ENCODE measurements around the gene SMURF2.
"Not testable (repeated sequence)": the region's sequence is repeated elsewhere in the genome, so short reads cannot be mapped to it uniquely, and the experiment has no call there.

SMURF2 gene

DNA sequence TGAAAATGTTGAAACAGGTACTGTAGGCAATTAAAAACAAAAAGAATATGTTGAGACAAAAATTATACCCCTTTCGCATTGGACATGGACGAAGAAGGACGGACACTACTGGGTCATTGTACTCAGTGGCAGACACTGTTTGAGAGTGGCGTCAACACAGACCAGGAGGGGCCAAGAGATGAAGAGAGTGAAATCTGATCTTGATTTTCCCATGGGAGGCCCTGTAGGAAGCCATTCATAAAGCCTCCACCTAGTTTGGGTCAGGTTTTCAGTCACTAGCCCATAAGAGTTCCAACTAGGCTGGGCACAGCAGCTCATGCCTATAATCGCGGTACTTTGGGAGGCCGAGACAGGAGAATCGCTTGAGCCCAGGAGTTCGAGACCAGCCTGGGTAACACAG is 23.6 kb upstream of the SMURF2 start:
- no peak overlapping the region for H3K4me3 ChIP-seq
- DNase-seq (ENCODE audit: low spot score), result no peak
- TF ChIP-seq, protein P1, sequence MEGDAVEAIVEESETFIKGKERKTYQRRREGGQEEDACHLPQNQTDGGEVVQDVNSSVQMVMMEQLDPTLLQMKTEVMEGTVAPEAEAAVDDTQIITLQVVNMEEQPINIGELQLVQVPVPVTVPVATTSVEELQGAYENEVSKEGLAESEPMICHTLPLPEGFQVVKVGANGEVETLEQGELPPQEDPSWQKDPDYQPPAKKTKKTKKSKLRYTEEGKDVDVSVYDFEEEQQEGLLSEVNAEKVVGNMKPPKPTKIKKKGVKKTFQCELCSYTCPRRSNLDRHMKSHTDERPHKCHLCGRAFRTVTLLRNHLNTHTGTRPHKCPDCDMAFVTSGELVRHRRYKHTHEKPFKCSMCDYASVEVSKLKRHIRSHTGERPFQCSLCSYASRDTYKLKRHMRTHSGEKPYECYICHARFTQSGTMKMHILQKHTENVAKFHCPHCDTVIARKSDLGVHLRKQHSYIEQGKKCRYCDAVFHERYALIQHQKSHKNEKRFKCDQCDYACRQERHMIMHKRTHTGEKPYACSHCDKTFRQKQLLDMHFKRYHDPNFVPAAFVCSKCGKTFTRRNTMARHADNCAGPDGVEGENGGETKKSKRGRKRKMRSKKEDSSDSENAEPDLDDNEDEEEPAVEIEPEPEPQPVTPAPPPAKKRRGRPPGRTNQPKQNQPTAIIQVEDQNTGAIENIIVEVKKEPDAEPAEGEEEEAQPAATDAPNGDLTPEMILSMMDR (IDR thresholded peaks at IDR 0.05), result no peak
- H3K27ac ChIP-seq, result no peak overlapping the region

DNA sequence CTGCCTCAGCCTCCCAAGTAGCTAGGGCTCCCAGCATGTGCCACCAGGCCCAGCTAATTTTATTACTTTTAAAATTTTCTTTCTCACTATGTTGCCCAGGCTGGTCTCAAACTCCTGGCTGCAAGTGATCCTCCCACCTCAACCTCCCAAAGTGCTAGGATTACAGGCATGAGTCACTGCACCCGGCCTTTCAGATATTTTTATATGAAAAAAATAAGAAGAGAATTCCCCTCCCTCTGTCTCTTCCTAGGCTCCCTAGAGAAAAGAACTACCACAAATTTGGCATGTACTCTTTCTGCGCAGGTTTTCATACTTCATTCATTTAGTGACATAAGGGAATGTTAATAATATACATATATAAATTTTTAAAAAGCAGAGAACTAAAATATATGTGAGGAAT is 21.7 kb upstream of the SMURF2 start:
- TF ChIP-seq, protein P1 (IDR thresholded peaks at IDR 0.05), result no peak
- Histone ChIP-seq H3K27ac (no peak overlapping the region), H3K4me3 (no peak overlapping the region)
- DNase-seq (ENCODE audit: low spot score), result no peak

DNA sequence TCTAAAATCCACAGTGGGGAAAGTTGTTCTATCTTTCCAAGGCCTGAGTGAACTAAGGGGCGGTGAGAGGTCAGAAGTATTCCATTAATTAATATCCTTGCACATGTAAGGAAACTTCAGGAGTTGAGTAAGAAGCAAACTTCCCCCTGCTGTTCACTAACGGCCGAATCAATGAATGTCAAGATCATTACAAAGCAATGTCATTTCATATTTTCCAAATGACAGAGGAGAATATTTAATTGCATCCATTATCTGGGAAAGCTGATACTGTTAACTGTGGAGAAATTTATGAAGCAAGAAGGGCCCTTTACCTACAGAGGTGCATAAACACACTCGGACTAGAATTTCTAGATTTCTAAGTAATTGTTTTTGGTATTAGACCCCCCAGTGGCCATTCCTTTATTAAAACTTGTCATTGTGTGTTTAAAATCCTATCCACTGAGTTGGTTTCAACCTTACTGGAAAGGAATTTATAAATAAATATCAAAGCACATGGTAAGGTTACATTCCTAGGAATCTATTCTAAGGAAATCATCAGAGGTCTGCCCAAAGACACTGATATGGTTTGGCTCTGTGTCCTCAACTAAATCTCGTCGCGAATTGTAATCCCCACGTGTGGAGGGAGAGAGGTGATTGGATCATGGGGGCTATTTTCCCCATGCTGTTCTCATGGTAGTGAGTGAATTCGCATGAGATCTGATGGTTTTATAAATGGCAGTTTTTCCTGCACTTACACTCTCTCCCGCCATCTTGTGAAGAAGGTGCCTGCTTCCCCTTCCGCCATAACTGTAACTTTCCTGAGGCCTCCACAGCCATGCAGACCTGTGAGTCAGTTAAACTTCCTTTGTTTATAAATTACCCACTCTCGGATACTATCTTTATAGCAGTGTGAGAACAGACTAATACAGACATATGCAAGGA is 20.4 kb upstream of the SMURF2 start:
- DNase-seq (ENCODE audit: low spot score), result no peak
- H3K27ac ChIP-seq, result no peak overlapping the region
- no peak overlapping the region for H3K4me3 ChIP-seq
- TF ChIP-seq, protein P1 (IDR thresholded peaks at IDR 0.05), result no peak

DNA sequence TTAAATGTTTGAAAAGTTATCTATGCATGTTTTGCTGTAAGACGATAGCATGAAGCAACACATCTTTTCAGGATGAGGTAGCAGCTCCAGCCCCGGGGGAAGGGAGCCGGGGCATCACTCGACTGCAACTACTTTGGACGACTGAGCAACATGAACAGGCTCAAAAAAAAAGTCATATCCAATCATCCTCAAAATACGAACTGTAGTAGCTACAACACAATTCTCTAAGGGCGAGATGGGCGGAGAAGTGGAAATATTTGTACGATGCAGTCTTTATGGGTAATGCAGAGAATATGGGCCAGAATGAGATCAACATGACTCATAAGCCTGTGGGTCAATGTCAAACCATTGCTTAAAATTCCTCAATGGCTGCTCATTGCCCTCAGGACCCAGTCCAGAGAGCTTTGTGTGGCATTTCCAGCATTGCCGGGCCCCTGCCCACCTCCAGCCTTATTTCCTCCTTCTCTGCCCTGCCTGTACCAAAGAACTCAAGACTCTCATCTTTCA is 17.7 kb upstream of the SMURF2 start:
- Histone ChIP-seq H3K4me3 (no peak overlapping the region), H3K27ac (no peak overlapping the region)
- TF ChIP-seq, protein P1 (IDR thresholded peaks at IDR 0.05), result no peak
- DNase-seq (ENCODE audit: low spot score), result no peak

DNA sequence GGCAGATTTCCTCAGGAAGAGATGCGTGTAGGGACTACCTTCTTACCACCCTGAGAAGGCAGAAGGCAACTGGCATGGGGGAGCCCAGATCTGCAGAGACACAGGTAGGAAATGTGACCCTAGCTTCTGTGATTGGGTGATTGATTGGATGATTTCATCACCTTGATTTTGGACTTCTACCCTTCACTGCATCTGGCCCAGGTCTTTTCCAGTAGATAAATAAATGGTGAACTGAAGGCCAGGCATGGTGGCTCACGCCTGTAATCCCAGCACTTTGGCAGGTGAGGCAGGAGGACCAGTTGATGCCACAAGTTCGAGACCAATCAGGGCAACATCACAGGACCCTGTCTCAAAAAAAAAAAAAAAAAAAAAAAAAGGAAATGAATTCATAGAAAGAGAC is 14.7 kb upstream of the SMURF2 start:
- no peak for DNase-seq (ENCODE audit: low spot score)
- TF ChIP-seq, protein P1 (IDR thresholded peaks at IDR 0.05), result no peak
- no peak overlapping the region for H3K4me3 ChIP-seq
- no peak overlapping the region for H3K27ac ChIP-seq

DNA sequence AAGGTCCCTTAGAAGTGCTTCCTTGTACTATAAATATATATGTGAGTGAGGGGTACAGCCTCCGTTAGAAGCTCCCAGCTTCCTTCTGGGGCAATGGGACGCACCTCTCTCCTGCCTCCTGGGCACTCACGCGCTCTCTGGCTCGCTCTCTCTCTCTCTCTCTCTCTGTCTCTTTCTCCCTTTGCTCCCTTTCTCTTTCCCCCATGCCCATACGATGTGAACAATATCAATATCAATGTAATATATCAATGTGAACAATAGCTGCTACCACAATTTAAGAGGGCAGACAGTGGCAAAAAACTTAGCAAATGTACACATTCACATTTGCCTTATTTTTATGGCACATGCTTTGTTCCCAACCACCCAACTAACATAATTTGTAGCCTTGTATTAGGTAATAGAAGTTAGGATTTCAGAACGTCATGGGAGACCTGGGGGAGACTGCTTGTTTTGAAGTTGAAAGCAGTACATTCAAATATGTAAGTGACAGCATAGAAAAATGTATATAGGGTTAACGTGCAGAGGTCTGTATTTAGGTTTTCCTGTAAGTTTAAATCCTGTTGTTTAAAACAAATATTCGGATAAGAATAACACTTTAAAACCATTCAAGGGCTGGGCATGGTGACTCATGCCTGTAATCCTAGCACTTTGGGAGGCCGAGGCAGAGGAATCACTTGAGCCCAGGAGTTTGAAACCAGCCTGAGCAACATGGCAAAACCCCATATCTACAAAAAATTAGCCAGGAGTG is 8.9 kb upstream of the SMURF2 start:
- DNase-seq (ENCODE audit: low spot score); H3K4me3 ChIP-seq; H3K27ac ChIP-seq: not testable (repeated sequence)

DNA sequence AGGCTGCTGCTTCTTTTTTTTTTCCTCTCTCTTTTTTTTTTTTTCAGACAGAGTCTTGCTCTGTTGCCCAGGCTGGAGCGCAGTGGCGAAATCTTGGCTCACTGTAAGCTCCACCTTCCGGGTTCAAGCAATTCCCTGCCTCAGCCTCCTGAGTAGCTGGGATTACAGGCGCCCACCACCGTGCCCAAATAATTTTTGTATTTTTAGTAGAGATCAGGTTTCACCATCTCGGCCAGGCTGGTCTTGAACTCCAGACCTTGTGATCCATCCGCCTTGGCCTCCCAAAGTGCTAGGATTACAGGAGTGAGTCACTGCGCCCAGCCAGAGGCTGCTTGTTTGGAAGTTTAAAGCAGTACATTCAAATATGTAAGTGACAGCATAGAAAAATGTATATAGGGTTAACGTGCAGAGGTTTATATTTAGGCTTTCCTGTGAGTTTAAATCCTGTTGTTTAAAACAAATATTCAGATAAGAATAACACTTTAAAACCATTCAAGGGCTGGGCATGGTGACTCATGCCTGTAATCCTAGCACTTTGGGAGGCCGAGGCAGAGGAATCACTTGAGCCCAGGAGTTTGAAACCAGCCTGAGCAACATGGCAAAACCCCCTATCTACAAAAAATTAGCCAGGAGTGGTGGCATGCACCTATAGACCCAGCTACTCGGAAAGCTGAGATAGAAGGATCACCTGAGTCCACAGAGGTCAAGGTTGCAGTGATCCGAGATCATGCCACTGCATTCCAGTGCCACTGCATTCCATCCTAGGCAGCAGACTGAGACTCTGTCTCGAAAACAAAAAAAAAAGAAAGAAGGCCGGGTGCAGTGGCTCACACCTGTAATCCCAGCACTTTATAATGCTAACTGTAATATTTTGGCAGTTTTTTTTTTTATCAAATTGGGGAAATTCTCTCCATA is 6.0 kb upstream of the SMURF2 start:
- not testable (repeated sequence) for H3K4me3 ChIP-seq; DNase-seq (ENCODE audit: low spot score); H3K27ac ChIP-seq

DNA sequence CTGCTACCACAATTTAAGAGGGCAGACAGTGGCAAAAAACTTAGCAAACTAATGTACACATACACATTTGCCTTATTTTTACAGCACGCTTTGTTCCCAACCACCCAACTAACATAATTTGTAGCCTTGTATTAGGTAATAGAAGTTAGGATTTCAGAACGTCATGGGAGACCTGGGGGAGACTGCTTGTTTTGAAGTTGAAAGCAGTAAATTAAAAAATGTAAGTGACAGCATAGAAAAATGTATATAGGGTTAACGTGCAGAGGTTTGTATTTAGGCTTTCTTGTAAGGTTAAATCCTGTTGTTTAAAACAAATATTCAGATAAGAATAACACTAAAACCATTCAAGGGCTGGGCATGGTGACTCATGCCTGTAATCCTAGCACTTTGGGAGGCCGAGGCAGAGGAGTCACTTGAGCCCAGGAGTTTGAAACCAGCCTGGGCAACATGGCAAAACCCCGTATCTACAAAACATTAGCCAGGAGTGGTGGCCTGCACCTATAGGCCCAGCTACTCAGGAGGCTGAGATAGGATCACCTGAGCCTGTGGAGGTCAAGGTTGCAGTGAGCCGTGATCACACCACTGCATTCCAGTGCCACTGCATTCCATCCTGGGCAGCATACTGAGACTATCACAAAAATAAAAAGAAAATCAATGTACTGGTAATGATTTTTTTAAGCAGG is 2.3 kb upstream of the SMURF2 start:
- H3K27ac ChIP-seq; H3K4me3 ChIP-seq; DNase-seq (ENCODE audit: low spot score): not testable (repeated sequence)

DNA sequence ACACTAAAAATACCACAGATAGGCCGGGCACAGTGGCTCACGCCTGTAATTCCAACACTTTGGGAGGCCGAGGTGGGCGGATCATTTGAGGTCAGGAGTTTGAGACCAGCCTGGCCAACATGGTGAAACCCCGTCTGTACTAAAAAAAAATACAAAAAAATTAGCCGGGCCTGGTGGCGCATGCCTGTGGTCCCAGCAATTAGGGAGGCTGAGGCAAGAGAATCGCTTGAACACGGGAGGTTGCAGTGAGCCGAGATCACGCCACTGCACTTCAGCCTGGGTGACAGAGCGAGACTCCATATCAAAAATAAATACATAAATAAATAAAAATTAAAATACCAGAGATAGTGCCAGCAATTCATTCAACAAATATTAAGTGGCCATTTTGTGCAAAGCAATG is 1.7 kb upstream of the SMURF2 start:
- not testable (repeated sequence) for H3K4me3 ChIP-seq; H3K27ac ChIP-seq; DNase-seq (ENCODE audit: low spot score)

Measured in coronary artery (tissue), 2 donors.